HG03571 (cell line): ENCODE data around the gene PPARA.
"Not testable (repeated sequence)": the region's sequence is repeated elsewhere in the genome, so short reads cannot be mapped to it uniquely, and the experiment has no call there.

ENCODE experiments used
- ATAC-seq: cut with Tn5 transposase; IDR thresholded peaks from one replicate; pipeline ENCODE4 v1.9.1; 2021; ENCODE audit not compliant: unreplicated experiment

Gene PPARA

DNA sequence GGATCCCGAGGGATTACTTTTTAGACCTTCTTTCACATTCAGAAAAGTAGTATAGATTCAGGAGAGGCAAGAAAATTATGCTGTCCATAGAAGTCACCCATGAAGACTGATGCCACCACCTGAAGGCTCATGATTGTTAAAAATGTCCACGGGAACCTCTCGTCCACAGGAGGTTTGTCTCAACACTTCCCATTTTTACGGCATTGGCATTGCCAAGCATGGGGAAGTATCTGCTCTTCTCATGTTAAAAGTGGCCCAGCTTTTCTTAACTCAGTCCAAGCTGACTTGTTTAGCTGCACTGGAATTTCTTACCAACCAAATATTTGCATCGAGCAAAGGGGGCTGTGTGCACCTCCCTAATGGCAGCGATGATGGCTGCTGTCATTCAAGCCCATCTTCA, 90.2 kb downstream of the PPARA start:
- no peak for ATAC-seq

DNA sequence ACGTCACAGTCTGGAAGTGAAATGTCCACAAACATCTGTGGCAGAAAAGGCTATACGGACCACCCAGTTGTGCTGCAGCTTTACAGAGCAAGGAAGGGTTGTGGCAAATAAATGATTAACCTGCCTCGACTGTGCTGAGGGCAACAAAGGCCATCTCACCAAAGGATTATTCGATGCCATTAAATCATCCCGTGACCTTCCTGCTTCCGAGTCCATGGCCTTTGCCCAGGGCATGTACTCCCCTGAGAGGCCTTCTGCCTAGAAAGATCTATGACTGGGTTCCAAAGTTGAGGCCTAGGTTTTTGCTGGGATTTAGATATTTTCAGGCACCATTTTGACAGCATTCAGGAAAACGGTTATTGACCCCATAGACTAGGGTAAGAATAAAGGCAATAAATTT, 90.6 kb downstream of the PPARA start:
- no peak for ATAC-seq

DNA sequence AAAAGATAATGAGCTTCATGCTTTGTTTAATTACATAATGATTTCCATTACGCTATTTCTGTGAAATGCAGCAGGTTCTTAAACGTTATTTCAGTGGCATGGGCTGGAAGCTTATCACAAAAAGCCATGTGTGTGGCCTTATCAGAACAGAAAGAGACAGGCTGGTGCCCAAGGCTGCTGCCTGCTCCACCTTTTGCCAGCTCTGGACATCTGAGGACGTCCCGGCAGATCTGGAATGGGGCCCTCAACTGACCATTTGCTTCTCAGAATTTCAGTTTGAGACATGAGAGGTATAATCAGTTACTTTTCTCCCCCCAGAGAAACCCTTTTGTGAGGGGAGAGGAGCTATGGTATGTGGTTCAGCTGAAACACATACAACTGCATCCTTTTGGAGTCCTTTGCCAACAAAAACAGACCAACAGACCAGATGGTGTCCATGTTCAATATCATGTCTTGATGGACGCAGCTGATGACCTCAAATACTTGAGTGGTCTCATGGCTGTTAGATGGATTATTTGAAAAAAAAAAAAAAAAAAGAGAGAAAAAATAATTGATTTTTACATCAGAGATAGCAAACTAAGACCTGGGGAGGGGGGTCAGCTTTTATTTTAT, 91.2 kb downstream of the PPARA start:
- no peak for ATAC-seq

DNA sequence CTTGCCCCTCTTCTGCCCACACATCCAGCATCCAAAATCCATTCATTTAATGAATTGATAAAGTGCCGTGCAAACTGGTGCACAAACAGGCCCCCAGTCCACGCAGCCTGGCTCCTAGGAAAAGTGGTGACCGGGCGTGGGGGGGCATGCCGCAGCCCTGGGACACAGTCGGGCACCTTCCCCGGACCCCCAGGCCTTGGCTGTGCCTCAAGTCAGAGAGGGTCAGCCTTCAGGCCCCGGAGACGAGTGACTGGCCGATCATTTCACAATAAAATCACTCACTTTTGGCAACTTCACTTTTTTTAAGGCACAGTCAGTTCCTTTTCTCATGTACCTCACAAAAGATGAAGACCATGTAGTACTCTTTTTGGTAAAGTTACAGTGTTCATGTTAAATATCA, 91.8 kb downstream of the PPARA start:
- no peak for ATAC-seq

DNA sequence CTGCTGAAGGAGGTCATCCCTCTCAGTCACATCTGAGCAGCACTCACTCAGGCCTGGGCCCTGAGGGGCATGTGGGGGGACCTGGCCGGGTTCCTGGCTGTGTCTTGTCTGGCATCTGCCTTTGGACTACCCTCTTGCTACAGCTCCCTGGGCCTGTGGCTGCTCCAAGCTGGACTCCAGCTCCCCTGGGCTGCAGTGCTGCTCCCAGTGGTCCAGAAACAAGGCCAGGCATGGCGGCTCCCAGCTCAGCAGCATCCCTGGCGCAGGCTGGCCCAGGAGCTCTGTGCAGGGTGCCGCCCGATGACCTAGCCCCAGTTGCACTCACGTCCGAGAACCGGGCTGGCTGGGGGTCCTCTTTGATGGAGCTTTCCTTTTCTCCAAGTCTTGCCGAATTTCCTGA, 94.4 kb downstream of the PPARA start:
- ATAC-seq, result no peak

DNA sequence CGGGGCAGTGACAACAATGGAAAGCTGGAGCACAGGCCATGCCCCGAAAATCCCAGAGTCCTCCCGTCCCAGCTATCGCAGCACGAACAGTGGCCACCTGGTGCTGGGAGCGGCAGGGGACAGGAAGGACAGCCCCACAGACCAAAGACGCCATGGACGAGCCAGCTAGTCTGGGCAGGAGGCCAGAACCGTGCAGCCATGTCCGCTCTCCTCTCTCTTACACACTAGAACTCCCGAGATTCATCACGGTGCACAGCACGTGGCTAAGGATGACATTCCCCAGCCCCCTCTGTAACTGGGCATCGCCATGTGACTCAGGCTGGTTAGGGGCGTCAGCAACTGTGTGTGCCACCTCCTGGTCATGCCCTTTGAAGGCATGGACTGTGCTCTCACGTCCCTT, 95.2 kb downstream of the PPARA start:
- no peak for ATAC-seq

DNA sequence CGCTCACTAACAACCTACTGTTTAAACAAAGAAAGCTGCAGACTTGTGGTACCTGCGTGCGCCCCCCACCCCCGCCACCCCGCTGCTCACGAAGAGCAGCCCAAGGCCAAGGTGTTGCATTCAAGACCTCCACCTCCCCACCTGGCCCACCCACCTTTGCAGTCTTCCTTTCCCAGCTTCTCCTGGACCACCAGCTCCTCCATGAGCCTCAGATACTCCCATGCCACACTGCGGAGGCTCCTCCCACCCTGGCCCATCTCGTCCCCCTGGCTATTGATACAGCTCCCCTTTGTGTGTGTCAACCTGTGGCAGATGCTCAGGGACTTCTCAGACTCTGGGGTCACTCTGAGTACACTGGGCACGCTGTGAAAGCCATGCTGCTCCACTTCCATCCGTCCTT, 95.9 kb downstream of the PPARA start:
- no peak for ATAC-seq

DNA sequence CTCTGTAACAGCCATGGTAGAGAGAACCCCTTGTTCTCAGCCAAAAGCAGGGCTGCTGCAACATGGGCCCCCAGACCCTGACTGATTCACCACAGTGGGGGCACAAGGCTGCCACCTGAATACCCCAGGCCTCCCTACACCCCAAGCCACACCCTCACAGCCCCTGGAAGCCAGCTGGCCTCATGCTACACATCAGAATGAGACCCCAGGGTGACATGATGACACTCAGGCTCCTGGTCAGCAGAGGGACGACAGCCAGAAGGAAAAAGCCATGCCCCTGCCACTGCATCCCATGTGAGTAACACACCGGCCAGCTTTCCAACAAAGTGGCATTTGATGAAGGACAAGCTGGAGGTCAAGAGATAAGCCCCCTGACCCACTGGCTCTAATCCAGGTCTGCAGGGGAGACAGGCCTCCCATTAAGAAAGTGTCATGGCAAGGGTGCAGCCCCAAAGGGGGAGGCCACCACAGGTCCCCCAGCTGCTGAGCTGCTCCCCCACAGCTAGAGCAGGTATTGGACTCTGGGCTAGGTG, 97.2 kb downstream of the PPARA start:
- no peak for ATAC-seq

DNA sequence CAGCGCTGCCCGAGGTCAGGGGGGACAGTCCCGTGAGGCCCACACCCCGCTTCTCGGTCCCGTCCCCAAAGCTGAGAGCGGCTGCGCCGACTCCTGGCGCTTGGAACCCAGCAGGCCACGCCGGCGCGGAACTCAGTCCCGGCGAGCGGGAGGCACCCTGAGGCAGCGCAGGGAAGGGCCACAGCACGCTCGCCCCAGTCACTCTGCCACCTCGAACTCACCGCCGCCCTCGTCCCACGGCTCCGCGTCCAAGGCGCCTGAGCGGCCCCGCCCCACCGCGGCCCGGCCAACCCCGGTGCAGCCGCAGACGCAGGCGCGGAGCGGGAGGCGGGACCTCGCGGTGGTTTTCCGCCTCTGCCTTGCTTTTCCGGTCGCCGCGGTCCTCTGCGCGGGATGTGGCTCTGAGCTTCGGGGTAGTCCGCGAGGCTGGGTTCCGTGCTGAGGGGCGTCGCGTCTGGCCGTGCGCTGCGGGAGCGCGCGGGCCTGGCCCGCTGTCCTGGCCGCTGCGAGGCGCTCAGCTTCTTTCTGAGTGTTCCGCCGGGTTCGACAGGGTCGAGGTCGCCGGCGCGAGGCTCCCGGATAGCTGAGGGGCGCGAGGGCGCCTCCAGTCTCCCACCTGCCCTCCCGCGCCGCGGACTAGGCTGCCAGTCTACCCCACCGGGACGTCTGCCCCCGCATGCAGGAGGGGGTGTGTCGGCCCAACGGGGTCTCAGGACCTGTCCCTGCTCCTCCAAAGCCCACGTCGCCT, 99.9 kb downstream of the PPARA start, which contains the start of gene CDPF1:
TSS of gene CDPF1 (minus strand) at position 259 of the 748 bp plus-strand sequence. CDS start 2,009 bp downstream, outside the sequence.
- peak; percentile 74 for ATAC-seq

DNA sequence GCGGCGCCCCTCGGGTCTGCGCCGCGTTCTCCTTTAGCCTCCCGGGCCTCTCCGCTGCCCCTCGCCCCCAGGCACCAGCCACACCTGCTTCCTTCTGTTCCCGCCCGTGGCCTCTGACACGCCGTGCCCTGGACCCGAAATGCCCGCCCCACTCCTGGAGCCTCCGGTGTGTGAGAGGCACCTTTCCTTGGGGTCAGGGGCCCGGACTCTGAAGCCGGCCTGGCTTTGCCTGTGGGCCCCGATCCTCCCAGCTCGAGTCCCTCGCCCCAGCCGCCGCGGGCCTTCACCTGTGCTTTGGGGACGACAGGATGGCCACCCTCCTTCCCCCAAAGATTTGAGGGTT, 100.4 kb downstream of the PPARA start:
- peak; percentile 21 for ATAC-seq

DNA sequence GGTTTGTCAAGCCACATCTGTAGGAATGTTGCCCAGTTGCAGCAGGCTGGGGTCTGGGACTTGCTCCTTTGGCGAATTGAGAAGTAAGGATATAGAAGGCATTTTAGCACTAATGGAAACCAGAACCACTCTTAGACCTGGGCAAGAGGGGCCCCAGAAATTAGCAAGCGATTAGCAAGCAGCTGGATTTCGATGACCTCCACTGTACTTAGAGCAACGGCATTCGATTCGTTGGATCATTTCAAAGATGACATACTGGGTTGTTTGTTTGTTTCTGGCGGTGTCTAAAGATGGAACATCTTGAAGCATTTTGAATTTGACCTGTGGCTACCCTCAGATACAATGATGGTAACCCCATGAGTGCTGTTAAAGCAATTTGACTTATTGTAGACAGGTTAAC, 100.9 kb downstream of the PPARA start:
- ATAC-seq, result no peak

DNA sequence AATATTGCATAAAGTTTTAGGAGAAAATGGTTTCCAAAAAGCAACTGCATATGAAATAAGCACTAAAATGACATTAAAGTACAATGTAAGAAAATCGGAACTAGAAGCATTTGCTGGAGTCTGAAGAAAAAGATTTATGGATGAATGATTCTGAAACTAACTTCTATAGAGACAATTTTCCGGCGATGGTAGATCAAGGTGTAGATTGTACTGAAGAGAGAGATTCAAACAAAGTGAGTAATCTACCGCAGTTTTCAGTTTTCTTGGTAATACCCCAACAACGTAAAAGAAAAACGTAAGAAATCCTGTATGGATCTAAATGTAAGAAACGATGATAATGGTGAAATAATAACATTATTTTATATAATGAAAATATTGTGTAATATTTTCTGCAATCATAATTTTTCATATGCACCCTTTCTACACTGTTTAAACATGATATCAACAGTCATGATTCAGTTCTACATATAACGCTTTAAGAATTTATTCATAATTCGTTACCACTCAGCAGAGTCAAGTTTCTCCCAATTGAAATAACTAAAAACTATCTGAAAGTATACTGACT, 101.6 kb downstream of the PPARA start:
- ATAC-seq, result no peak

DNA sequence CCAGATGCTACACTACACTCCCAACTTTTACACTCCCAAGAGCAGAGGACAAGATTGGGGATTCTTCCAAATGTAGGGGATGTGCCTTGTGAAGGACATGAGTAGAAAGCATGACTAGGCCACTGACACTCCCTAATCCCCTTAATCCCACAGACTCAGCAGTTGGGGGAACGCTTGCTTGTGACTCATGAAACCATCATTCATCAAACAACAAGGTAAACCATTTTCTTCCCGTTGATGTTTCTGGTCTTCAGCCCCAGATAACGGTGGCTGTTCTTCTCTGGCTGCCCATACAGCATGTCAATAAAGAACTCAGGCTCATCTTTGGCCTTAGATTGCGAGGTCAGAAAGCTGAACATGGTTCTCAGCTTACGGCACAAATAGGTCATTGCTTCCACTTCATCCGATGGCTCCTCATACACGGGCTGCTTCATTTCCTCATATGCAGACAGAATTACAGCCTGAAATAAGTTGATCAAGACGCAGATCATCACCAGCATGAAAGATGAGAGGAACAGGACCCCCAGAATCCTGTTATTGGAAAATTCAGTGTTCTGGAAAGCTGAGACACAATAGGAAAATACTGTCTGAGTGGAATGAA, 106.1 kb downstream of the PPARA start:
- no peak for ATAC-seq

DNA sequence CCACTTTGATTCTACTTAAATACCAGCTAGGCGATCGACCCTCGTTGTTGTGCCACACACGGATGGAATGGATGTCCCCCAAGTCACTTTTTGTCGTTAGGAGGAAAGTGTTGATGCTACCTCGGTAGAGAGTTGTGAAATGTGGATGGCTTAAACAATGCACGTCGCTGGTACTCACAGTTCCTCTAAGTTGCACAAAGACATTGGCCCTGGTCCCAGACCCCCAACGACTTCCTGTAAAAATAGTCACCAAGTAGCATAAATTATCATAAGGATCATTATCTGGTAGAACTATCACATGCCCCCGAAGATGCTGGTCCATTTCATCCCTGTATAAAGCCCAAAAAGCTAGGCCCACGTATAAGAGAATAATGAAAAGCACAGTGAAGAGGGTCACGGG, 109.0 kb downstream of the PPARA start:
- no peak for ATAC-seq

DNA sequence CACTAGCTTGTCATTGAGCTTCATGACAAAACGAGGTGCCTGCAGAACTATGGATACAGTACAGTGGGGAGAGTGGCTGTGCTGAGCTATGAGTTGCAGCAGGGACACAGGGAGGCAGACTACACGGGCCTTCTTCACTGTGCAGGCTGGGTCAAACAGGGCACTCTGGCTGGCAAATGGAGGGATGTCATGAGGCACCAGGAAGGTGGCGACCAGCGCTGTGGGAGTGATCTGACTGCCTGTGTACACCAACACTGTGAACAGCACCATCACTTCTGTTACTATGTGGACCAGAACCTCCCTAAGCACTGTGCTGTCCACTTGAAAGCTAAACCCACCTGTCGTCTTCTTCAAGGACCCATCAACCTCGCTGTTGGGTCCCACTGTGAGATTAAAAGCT, 109.7 kb downstream of the PPARA start:
- ATAC-seq, result no peak

DNA sequence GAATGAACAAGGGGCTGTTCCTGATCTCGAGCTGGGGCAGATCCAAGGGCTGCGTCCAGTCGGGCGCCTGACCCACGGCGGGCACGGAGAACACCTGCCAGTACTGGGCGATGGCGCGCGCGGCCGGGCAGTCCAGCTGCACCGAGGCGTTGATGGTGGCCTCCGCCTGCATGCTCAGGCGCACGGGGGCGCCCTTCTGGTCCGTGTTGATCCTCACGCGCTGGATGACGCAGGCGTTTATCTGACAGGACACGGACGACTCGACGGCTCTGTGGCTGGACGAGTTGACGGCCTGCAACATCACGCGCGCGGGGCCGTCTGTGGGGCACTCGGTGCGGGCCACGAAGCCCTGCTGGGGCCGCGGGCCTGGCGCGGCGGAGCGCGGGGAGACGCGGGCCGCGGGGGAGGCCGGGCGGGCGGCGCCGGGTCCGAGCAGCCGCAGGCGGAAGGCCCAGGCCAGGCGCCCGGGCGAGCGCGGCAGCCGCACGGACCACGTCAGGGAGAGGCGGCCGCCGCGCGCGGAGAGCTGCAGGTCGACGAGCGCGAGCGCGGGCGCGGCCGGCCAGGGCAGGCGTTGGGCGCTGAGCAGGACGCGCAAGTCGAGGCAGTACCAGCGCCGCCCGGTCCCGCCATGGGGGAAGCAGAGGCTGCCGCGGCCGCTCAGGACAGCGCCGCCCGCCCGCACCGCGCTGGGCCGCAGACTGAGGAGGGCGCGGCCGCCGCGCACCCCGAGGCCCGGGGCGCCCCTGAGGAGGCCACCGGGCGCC, 112.3 kb downstream of the PPARA start:
- ATAC-seq, result no peak

DNA sequence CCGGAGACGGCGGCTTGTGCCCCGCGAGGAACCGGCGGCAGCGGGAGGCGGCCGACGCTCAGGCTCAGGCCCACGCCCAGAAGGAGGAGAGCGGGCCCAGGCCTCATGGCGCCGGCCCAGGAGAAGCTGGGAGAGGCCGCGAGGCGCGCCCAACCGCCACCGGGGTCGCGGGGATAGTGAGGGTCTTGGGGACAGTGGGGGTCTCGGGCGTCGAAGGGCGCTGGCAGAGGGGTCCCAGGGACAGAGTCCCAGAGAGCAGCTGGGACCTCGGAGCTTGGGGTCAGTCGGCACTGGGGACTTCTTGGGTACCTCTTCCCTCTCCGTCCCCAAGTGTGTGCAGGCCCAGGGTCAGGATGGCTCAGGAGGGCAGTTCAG, 112.9 kb downstream of the PPARA start, which contains the start of gene PKDREJ:
TSS of gene PKDREJ (minus strand) at position 128 of the 375 bp plus-strand sequence. CDS start at position 107, 21 bp downstream.
- ATAC-seq, result no peak

DNA sequence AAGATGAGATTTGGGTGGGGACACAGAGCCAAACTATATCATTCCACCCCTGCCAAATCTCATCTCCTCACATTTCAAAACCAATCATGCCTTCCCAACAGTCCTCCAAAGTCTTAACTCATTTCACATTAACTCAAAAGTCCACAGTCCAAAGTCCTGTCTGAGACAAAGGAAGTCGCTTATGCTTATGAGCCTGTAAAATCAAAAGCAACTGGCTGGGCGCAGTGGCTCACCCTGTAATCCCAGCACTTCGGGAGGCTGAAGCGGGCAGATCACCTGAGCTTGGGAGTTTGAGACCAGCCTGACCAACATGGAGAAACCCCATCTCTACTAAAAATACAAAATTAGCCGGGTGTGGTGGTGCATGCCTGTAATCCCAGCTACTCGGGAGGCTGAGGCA, 114.2 kb downstream of the PPARA start:
- ATAC-seq, result not testable (repeated sequence)

DNA sequence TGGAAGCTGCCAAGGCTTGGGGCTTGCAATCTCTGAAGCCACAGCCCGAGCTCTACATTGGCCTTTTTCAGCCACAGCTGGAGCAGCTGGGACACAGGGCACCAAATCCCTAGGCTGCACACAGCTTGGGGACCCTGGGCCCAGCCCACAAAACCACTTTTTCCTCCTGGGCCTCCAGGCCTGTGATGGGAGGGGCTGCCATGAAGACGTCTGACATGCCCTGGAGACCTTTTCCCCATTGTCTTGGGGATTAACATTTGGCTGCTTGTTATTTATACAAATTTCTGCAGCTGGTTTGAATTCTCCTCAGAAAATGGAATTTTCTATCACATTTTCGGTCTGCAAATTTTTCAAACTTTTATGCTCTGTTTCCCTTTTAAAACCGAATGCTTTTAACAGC, 115.3 kb downstream of the PPARA start:
- ATAC-seq, result not testable (repeated sequence)

DNA sequence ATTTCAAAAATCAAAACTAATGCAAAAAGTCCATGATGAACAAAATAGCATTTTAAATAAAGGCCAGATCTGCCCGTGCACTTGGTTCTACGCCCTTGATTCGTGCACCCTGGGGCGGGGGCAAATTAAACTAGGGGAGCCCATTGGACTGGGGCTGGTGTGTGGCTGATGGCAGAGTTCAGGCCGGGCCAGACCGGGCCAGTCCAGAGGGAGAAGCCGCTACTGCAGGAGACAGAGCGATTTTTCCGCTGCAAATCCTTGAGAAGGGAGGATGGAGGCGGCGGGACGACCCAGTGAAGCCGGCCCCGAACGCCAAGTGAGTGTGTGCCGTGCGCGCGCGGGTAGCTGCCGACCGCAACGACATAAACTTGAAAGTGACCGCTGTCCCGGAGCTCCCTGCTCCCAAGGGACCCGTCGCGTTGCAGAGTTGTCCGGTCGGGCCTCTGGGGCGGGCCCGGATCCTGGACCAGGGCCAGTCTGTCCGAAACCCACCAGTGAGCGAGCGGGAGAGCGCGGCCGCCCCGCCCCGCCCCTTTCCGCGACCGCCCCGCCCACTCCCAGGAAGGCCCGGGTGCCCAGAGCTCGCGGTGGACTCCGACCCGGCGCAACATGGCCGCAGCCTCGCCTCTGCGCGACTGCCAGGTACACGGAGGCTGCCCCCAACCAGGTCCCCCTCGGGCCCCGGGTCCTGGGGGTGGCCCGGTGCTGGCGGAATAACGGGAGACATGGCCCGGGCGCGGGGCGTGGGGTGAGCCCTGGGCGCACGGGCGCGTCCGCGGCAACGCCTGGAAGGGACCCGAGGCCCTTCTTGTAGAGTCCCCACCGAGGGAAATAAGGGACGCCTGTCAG, 117.3 kb downstream of the PPARA start, which contains the start of gene TTC38:
TSS of gene TTC38 (plus strand) at position 578 of the 849 bp plus-strand sequence. CDS start at position 610, 32 bp downstream.
- ATAC-seq, result peak; percentile 74
